ENCODE data around the gene ALMS1. TPM values are rescaled to one million over a fixed set of nuclear protein-coding genes. Genes with fewer than 3 reads are reported as not detected.

Gene ALMS1
- total RNA-seq, 6 experiments from 2014 or later: 7.3 to 9.8 (median 8.9) TPM

- no peak for DNase-seq
- Mint-ChIP-seq H3K4me1 (ENCODE audit: low read depth) (no peaks in the 10 kb centered on the region), H3K36me3 (ENCODE audit: low read depth) (no peaks in the 10 kb centered on the region), H3K9me3 (no peaks in the 10 kb centered on the region), H3K27ac (no peak overlapping the region), H3K4me3 (no peak overlapping the region), H3K27me3 (ENCODE audit: insufficient read depth) (peaks cover 6% of the 10 kb centered on the region)
- TF ChIP-seq, protein P1, sequence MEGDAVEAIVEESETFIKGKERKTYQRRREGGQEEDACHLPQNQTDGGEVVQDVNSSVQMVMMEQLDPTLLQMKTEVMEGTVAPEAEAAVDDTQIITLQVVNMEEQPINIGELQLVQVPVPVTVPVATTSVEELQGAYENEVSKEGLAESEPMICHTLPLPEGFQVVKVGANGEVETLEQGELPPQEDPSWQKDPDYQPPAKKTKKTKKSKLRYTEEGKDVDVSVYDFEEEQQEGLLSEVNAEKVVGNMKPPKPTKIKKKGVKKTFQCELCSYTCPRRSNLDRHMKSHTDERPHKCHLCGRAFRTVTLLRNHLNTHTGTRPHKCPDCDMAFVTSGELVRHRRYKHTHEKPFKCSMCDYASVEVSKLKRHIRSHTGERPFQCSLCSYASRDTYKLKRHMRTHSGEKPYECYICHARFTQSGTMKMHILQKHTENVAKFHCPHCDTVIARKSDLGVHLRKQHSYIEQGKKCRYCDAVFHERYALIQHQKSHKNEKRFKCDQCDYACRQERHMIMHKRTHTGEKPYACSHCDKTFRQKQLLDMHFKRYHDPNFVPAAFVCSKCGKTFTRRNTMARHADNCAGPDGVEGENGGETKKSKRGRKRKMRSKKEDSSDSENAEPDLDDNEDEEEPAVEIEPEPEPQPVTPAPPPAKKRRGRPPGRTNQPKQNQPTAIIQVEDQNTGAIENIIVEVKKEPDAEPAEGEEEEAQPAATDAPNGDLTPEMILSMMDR (IDR thresholded peaks at IDR 0.05): no peak
Measured at GRCh38 chr2:73370348-73370747, 15.3 kb upstream of the ALMS1 start.

DNA sequence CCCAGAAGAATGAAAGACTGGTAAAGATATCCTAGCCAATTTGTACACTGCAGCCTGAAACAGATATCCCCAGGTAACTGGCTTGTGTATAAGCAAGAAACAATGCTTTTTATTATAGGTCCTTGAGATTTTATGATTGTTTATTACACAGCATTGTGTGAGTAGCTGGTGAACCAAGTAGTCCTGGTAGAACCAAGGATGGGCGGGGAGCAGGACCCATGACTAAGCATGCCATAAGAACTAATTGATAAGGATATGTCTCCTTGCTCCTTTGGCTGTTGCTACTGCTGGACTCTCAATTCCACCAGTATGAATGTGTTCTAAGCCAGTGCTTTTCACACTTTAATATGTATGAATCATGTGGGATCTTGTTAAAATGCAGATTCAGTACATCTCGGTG, 12.3 kb upstream of the ALMS1 start:
- Mint-ChIP-seq H3K27ac (no peak overlapping the region), H3K36me3 (ENCODE audit: low read depth) (no peaks in the 10 kb centered on the region), H3K9me3 (no peaks in the 10 kb centered on the region), H3K4me1 (ENCODE audit: low read depth) (no peaks in the 10 kb centered on the region), H3K27me3 (ENCODE audit: insufficient read depth) (peaks cover 8% of the 10 kb centered on the region), H3K4me3 (no peak overlapping the region)
- TF ChIP-seq, protein P1 (IDR thresholded peaks at IDR 0.05): no peak
- DNase-seq: no peak

GRCh38 chr2:73374269-73374668, 11.4 kb upstream of the ALMS1 start:
- TF ChIP-seq, protein P1 (IDR thresholded peaks at IDR 0.05): no peak
- no peaks in the 10 kb centered on the region for H3K4me1 Mint-ChIP-seq (ENCODE audit: low read depth)
- H3K27me3 Mint-ChIP-seq (ENCODE audit: insufficient read depth): peaks cover 11% of the 10 kb centered on the region
- DNase-seq: no peak
- no peaks in the 10 kb centered on the region for H3K9me3 Mint-ChIP-seq
- no peak overlapping the region for H3K4me3 Mint-ChIP-seq
- H3K36me3 Mint-ChIP-seq (ENCODE audit: low read depth): no peaks in the 10 kb centered on the region
- no peak overlapping the region for H3K27ac Mint-ChIP-seq

DNA sequence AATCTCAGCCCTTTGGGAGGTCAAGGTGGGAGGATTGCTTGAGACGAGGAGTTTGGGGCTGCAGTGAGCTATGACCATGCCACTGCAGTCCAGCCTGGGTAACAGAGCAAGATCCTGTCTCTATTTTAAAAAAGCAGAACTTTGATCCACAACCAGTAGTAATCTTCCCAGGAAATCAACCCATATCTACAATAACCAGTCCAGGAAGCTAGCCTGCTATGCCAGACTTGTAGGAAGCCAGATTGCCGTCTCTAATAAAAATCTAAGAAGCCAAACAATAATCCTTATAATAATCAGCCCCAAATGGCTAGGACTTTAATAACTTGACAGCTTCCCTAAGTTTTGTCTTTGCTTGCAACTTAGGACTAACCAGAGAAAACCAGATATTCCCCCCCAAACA, 9.0 kb upstream of the ALMS1 start:
- no peak for DNase-seq
- H3K9me3 Mint-ChIP-seq: no peaks in the 10 kb centered on the region
- no peak overlapping the region for H3K27ac Mint-ChIP-seq
- no peaks in the 10 kb centered on the region for H3K4me1 Mint-ChIP-seq (ENCODE audit: low read depth)
- peaks cover 8% of the 10 kb centered on the region for H3K27me3 Mint-ChIP-seq (ENCODE audit: insufficient read depth)
- TF ChIP-seq, protein P1 (IDR thresholded peaks at IDR 0.05): no peak
- H3K36me3 Mint-ChIP-seq (ENCODE audit: low read depth): no peaks in the 10 kb centered on the region
- H3K4me3 Mint-ChIP-seq: no peak overlapping the region

- no peaks in the 10 kb centered on the region for H3K36me3 Mint-ChIP-seq (ENCODE audit: low read depth)
- H3K27me3 Mint-ChIP-seq (ENCODE audit: insufficient read depth): peaks cover 7% of the 10 kb centered on the region
- no peaks in the 10 kb centered on the region for H3K9me3 Mint-ChIP-seq
- peaks cover 23% of the 10 kb centered on the region for H3K4me1 Mint-ChIP-seq (ENCODE audit: low read depth)
- no peak for DNase-seq
- no peak overlapping the region for H3K27ac Mint-ChIP-seq
- TF ChIP-seq, protein P1 (IDR thresholded peaks at IDR 0.05): no peak
- peak overlapping the region; percentile 44 for H3K4me3 Mint-ChIP-seq
Measured at GRCh38 chr2:73383036-73383435, 2.6 kb upstream of the ALMS1 start.

DNA sequence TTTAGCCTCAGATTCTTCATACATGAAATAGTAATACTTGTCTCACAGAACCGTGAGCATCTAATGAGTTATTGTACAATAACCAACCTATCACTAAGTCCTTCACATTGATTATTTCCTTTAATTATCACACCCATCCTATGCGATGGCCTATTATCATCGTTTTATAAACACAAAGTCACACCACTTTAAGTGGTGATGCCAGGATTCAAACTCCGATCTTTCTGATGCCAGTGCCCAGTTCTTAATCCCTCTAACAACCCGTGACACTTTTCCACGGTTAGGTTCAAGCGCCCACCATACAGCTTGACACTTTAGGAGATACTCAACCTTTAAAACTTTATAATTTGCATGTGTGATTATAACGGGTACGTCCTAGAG, 523 bp upstream of the ALMS1 start:
- Mint-ChIP-seq H3K27me3 (ENCODE audit: insufficient read depth) (no peaks in the 10 kb centered on the region; the same call in 1 of the 2 replicates), H3K4me1 (ENCODE audit: low read depth) (peaks cover 24% of the 10 kb centered on the region), H3K36me3 (ENCODE audit: low read depth) (no peaks in the 10 kb centered on the region), H3K4me3 (peak overlapping the region; percentile 96), H3K27ac (peak overlapping the region; percentile 87), H3K9me3 (no peaks in the 10 kb centered on the region)
- TF ChIP-seq, protein P1 (IDR thresholded peaks at IDR 0.05): no peak
- no peak for DNase-seq
